NOMO-1 treated with dmso at 0.1 percent for 144 hours (cell line): Measurements from ENCODE around the gene TRPM8.

Experiments
- DNase-seq: peaks from one replicate; lab custom pipeline; 2025; ENCODE audit not compliant: unreplicated experiment; lab: John Stamatoyannopoulos, UW

The TRPM8 gene

DNA sequence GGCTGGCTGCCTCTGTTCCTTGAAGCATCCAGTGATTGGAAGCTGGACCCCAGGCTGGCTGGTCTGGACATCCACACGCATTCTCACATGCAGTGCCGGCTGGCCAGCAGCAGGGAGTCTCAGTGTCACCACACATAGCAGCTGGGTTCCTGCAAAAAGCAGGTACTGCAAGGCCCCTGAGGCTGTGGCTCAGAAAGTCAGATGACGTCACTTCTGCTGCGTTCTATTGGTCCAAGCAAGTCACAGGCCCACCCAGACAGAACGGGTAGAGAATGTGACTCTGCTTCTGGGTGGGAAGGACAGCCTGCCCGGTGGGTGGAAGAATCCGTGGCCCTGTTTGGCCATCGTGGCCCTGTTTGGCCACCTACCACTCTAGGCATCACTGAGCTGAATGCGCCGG lies 82.0 kb downstream of the TRPM8 start:
- DNase-seq, result no peak

DNA sequence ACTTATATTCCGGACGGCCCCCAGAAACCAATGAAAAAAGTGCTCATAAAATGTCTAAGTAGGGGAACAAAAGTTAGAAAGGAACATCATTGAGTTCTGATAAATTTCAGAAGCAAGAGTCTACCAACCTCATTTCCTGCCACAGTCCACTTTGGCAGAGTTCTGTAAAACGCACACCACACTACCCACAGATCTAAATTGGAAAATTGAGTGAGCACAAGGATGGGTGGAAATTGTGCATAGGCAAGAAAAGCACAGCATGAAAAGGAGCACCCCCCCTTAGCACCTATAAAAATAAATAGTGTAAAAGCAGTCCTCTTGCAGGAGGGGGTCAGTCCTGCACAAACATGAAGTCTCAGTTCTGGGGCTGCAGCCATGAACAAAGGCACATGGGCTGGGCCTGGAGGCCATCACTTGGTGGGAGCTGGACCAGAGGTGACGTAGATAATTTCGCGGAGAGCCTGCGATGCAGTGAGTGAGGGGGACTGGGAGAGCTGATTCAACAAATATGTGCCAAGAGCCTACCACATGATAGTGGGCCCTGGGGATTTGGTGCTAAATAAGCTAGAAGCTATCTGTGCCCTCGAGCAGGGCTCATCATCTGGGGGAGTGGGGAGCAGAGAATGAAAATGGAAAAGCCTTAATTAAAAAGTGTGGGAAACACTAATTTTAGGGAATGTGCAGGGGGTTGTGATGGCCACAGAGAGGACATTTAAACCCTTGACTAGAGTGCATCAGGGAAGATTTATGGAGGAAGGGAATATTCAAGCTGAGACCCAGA lies 84.4 kb downstream of the TRPM8 start:
- no peak for DNase-seq

DNA sequence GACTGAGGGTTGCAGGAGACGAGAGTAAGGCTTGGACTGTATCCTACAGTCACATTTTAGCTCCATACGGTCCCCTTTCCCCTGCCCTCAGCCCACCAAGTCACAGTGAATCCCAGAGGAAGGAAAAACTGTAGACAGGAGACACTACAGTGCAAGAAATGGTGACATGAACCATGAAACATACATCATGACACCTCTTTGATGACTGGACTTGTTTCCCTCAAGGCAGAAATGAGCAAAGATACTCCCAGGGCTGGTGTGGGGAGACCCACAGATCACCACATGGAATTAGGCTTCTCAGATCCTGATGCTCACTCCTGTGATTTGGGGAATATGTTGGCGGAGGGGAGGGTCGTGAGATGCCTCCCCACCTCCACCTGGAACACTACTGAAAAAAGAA lies 85.1 kb downstream of the TRPM8 start:
- no peak for DNase-seq

- DNase-seq, result peak; percentile 9
Observed at GRCh38 chr2:234003972-234004617, 86.9 kb downstream of the TRPM8 start.

GRCh38 chr2:234005126-234005525 lies 88.0 kb downstream of the TRPM8 start:
- DNase-seq, result no peak

- no peak for DNase-seq
Observed at GRCh38 chr2:234006501-234006900, 89.3 kb downstream of the TRPM8 start.

GRCh38 chr2:234014427-234014826 lies 97.3 kb downstream of the TRPM8 start:
- no peak for DNase-seq

DNA sequence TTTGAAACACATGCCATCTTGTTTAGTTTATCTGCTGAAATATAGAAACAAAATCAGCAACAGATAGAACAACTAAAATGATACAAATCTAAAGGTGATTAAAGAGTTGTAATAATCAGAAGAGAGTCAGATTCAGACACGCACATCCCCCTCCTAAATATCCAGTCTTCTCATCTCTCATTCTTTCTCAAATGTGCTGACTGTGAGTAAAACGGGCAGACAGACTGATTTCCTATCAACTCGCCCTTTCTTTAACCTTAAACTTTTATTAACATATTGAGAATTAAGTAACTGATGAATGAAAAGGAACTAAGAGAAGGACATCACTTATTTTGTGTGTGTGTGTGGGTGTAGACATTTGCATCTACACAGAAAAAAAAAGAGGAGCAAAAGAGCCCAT lies 98.7 kb downstream of the TRPM8 start:
- no peak for DNase-seq

DNA sequence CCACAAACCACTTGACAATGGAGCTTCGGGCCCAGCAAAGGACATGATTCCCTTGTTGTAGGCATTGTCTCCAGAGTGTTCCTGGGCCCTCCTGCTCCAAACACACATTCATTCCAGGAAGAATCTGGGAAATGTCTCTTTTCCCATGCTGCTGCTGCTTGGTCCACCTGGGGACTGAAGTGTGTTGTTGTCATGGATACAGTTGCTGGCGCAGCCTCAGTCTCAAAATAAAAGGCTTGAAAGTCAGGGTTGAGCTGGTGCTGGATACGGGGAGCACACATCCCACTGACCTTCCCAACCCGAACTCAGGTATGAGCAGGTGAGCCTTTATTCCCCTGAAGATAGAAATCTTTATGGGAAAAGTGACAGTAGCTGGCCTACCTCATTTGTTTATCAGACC lies 102.7 kb downstream of the TRPM8 start:
- no peak for DNase-seq

- DNase-seq, result no peak
Observed at GRCh38 chr2:234020332-234020731, 103.2 kb downstream of the TRPM8 start.

DNA sequence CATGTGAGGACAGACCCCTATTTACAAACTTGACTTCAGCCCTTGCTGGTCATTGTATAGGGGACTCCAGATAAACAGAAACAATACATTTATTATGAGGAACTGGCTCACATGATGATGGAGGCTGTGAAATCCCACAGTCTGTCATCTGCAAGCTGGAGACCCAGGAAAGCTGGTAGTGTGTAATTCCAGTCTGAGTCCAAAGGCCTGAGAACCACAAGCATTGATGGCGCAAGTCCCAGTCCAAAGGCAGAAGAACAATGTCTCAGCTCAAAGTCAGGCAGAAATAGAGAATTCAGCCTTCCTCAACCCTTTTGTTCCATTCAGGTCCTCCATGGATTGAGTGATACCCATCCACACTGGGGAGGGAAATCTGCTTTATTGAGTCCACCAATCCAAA lies 105.3 kb downstream of the TRPM8 start:
- DNase-seq, result no peak

DNA sequence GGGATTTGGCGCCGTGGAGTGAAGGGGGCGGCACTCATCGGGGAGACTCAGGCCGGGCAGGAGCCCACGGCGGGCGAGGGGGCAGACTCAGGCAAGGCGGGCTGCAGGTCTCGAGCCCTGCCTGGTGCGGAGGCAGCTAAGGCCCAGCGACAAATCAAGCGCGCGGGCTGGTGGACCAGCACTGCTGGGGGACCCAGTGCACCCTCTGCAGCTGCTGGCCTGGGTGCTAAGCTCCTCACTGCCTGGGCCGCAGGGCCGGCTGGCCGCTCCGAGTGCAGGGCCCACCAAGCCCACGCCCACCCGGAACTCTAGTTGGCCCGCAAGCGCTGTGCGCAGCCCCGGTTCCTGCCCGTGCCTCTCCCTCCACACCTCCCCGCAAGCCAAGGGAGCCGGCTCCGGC lies 107.1 kb downstream of the TRPM8 start:
- no peak for DNase-seq

GRCh38 chr2:234025466-234025865 lies 108.3 kb downstream of the TRPM8 start:
- peak; percentile 28 for DNase-seq

GRCh38 chr2:234025891-234026401 lies 108.8 kb downstream of the TRPM8 start:
- DNase-seq, result no peak

DNA sequence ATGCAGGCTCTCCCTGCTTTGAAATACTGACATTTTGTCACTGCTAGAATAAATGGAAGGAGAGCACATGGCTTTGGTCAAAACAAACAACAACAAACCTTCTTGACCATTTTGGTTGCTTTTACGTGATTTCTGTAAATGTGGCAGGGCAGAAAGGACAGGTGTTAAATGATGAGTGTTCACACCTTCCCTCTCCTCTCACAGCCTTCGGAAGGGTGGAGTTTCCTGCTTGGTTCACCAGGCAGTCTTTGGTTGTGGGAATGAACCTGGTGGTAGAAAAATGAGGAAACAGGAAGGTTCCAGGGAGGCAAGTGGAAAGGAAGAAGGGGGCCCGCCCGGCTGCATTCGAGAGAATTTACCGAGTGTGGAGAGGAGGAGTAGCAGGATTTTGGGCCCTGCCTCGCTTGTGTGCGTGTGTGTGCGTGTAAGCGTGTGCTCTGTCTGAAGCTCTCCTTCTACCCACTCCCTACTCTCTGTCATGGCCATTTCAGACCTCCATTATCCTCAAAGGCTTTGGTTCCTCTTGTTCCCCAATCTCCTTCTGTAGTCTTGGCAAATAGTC lies 109.6 kb downstream of the TRPM8 start:
- no peak for DNase-seq

DNA sequence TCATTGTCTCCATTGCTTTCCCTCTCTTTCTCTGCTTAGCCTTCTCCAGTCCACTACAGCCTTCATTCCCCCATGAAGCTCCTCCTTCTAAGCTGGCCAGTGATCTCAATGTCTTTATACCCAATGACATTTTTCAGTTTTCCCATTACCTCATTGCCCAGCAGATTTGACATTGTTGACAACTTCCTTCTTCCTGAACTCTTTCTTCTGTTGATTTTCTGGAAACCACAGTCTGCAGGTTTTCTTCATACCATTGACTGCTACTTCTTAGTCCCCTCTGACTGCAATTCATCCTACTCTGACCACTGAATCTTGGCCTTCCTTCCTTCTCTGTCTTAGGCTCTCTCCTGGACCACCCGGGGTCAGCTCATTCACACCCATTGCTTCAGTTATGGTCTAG lies 110.5 kb downstream of the TRPM8 start:
- no peak for DNase-seq

- DNase-seq, result no peak
Observed at GRCh38 chr2:234029150-234029733, 112.1 kb downstream of the TRPM8 start.

DNA sequence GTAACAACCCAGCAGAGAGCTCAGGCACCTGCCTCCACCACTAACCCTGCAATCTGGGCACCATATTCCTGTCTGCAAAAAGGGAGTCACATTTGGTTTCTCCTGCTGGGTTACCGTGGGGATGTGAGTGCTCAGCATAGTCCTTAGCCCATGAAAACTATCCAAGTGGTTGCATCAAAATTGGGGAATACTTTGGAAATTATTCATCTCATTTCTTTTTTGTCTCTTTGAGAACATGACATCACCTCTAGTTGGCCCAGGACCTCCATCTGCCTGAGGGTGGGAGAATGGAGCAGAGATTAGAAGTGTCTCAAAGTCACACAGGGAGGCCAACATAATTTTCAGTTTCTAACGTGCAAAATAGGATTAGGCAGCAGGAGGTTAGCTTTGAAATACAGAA lies 114.0 kb downstream of the TRPM8 start:
- DNase-seq, result no peak

GRCh38 chr2:234032279-234032856 lies 115.2 kb downstream of the TRPM8 start:
- DNase-seq, result no peak

DNA sequence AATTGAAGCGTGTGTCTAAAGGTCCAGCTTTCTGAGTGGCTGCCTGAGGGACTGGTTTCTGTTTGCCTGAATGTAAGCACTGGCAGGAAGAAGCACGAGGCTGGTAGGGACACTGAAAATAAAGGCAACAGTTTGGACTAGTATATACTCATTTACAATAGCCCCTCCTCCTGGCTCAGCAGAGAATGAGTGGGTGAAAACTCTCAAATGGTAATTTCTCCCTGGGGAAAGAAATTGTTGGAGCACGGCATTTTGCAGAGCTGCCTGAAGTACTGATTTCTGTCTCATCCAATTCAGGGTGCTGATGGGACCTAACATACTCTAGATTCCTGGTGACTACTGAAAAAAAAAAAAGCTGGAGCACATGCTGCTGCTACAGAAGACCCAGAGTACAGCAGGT lies 116.0 kb downstream of the TRPM8 start:
- DNase-seq, result no peak

DNA sequence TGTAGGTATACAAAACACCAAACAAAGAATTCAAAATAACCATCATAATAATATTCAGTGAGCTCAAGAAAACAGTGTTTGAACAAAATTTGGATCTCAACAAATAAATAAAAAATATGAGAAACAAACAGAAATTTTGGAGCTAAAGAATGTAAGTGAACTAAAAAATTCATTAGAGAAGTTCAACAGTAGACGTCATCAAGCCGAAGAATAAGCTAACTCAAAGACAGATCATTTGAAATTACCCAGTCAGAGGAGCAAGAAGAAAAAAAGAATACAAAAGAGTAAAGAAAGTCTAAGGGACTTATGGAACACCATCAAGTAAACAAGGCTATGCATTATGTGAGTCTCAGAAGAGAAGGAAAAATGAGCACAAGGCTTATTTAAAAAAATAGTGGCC lies 116.7 kb downstream of the TRPM8 start:
- DNase-seq, result no peak
